HG03460 (cell line): ENCODE results near the gene RAPSN.

Experiments used
- ATAC-seq: cut with Tn5 transposase; IDR thresholded peaks from one replicate; pipeline ENCODE4 v1.9.1; 2021; ENCODE audit not compliant: unreplicated experiment

RAPSN gene

GRCh38 chr11:47448566-47449427 lies at the start of gene RAPSN:
Gene RAPSN, minus strand, starts transcription at chr11:47449136. Its CDS starts 172 bp downstream, at chr11:47448964.
- ATAC-seq: no peak

GRCh38 chr11:47498149-47498548 lies 49.2 kb upstream of the RAPSN start:
- no peak for ATAC-seq

GRCh38 chr11:47496808-47497207 lies 47.9 kb upstream of the RAPSN start:
- ATAC-seq: no peak

- ATAC-seq: no peak
Measured at GRCh38 chr11:47495856-47496217, 46.9 kb upstream of the RAPSN start.

- ATAC-seq: no peak
Measured at GRCh38 chr11:47495011-47495855, 46.3 kb upstream of the RAPSN start.

- ATAC-seq: no peak
Measured at GRCh38 chr11:47489395-47489755, 40.4 kb upstream of the RAPSN start.

- ATAC-seq: no peak
Measured at GRCh38 chr11:47488674-47489394, 39.9 kb upstream of the RAPSN start.

GRCh38 chr11:47488111-47488510 lies 39.2 kb upstream of the RAPSN start:
- no peak for ATAC-seq

- ATAC-seq: no peak
Measured at GRCh38 chr11:47487421-47487820, 38.5 kb upstream of the RAPSN start.

GRCh38 chr11:47485107-47485506 lies 36.2 kb upstream of the RAPSN start:
- no peak for ATAC-seq

GRCh38 chr11:47483457-47483856 lies 34.5 kb upstream of the RAPSN start:
- no peak for ATAC-seq

- ATAC-seq: no peak
Measured at GRCh38 chr11:47480762-47481161, 31.8 kb upstream of the RAPSN start.

- no peak for ATAC-seq
Measured at GRCh38 chr11:47478651-47479329, 29.9 kb upstream of the RAPSN start.

GRCh38 chr11:47477753-47478152 lies 28.8 kb upstream of the RAPSN start:
- ATAC-seq: no peak

GRCh38 chr11:47477323-47477722 lies 28.4 kb upstream of the RAPSN start:
- ATAC-seq: no peak

GRCh38 chr11:47470671-47471070 lies 21.7 kb upstream of the RAPSN start:
- ATAC-seq: no peak

- ATAC-seq: no peak
Measured at GRCh38 chr11:47469361-47470179, 20.6 kb upstream of the RAPSN start.

- no peak for ATAC-seq
Measured at GRCh38 chr11:47468598-47469214, 19.8 kb upstream of the RAPSN start.

- no peak for ATAC-seq
Measured at GRCh38 chr11:47467357-47467756, 18.4 kb upstream of the RAPSN start.
